CD14-positive monocyte (primary cell): ENCODE measurements around the gene CHN2. TPM values are rescaled to one million over a fixed set of nuclear protein-coding genes. Genes with fewer than 3 reads are reported as not detected.

Experiments used
- DNase-seq, 3 donors: peaks; one replicate each; pipeline ENCODE4 v3.0.0-alpha.2; 2011 to 2022
- H2AFZ ChIP-seq: 2 replicates; pipeline ENCODE4 v1.6.0; 2012; ENCODE audit warnings: mild to moderate bottlenecking, low read depth, low read length, inconsistent platforms; ENCODE audit not compliant: insufficient read depth, poor library complexity, severe bottlenecking
- H3K27ac ChIP-seq, 2 donors: 1 replicate in 1 of 2; 2 replicates in 1 of 2; pipeline ENCODE4 v1.5.1; 2012 to 2013; ENCODE audit warnings: low read length in 2 of 2, control low read depth in 1 of 2, inconsistent platforms in 1 of 2, low read depth in 1 of 2, mild to moderate bottlenecking in 1 of 2
- H3K27me3 ChIP-seq, 2 donors: one replicate each; pipeline versions ENCODE4 v1.6.0 to v1.6.1; 2011 to 2013; ENCODE audit warnings: low read length in 2 of 2; ENCODE audit not compliant: control insufficient read depth in 2 of 2, insufficient read depth in 2 of 2
- H3K36me3 ChIP-seq, 2 donors: replicated peaks in 1 of 2; 1 replicate in 1 of 2; 2 replicates in 1 of 2; pipeline versions ENCODE4 v1.5.1 to v1.6.1; 2012 to 2013; ENCODE audit warnings: low read length in 2 of 2, control low read depth in 1 of 2, inconsistent platforms in 1 of 2, mild to moderate bottlenecking in 1 of 2; ENCODE audit not compliant: insufficient read depth in 2 of 2, control insufficient read depth in 1 of 2
- H3K4me1 ChIP-seq, 2 donors: 1 replicate in 1 of 2; 2 replicates in 1 of 2; pipeline versions ENCODE4 v1.5.1 to v1.6.1; 2012 to 2013; ENCODE audit warnings: low read length in 2 of 2, control low read depth in 1 of 2, inconsistent platforms in 1 of 2, mild to moderate bottlenecking in 1 of 2, moderate library complexity in 1 of 2; ENCODE audit not compliant: insufficient read depth in 2 of 2, control insufficient read depth in 1 of 2
- H3K4me2 ChIP-seq: replicated peaks from 2 replicates; pipeline ENCODE3; 2012; ENCODE audit warnings: low read length, moderate library complexity, mild to moderate bottlenecking; ENCODE audit not compliant: poor library complexity, severe bottlenecking; ENCODE audit errors: extremely low read depth
- H3K4me3 ChIP-seq, 3 experiments: fragments of 200-600 bp in 1 of 3; sonication (generic) in 1 of 3; replicated peaks in 1 of 3; 1 replicate in 2 of 3; 2 replicates in 1 of 3; pipeline ENCODE4 v1.5.1; 2011 to 2013; ENCODE audit warnings: low read length in 3 of 3, mild to moderate bottlenecking in 3 of 3, control low read depth in 2 of 3, low read depth in 2 of 3, inconsistent platforms in 1 of 3, moderate library complexity in 1 of 3
- H3K79me2 ChIP-seq: 2 replicates; pipeline ENCODE4 v1.6.0; 2012; ENCODE audit warnings: mild to moderate bottlenecking, control low read depth, inconsistent platforms, low read length, moderate library complexity; ENCODE audit not compliant: insufficient read depth
- H3K9ac ChIP-seq: 2 replicates; pipeline ENCODE4 v1.6.0; 2017; ENCODE audit warnings: low read length, mild to moderate bottlenecking; ENCODE audit not compliant: insufficient read depth, poor library complexity, severe bottlenecking
- H3K9me3 ChIP-seq, 2 donors: replicated peaks in 1 of 2; 1 replicate in 1 of 2; 2 replicates in 1 of 2; pipeline versions ENCODE4 v1.5.1 to v1.6.1; 2012 to 2013; ENCODE audit warnings: low read length in 2 of 2, control low read depth in 1 of 2; ENCODE audit not compliant: control insufficient read depth in 1 of 2, insufficient read depth in 1 of 2
- H4K20me1 ChIP-seq: 2 replicates; pipeline ENCODE4 v1.6.0; 2012; ENCODE audit warnings: mild to moderate bottlenecking, low read length, control low read depth, moderate library complexity; ENCODE audit not compliant: insufficient read depth
- H3K27ac Mint-ChIP-seq, 7 donors: one replicate each; pipeline ENCODE4 v1.8.0; 2020; ENCODE audit warnings: mild to moderate bottlenecking in 7 of 7, mixed read lengths in 7 of 7, moderate library complexity in 6 of 7, inconsistent platforms in 2 of 7
- H3K27me3 Mint-ChIP-seq, 3 donors: one replicate each; pipeline ENCODE4 v1.8.0; 2021 to 2022; ENCODE audit warnings: low read depth in 3 of 3, mild to moderate bottlenecking in 3 of 3, mixed read lengths in 3 of 3, moderate library complexity in 3 of 3, inconsistent platforms in 1 of 3
- H3K36me3 Mint-ChIP-seq, 2 donors: one replicate each; pipeline ENCODE4 v1.8.0; 2020; ENCODE audit warnings: mixed read lengths in 2 of 2, inconsistent platforms in 1 of 2, mild to moderate bottlenecking in 1 of 2
- H3K4me1 Mint-ChIP-seq: one replicate; pipeline ENCODE4 v1.8.0; 2020; ENCODE audit warnings: mild to moderate bottlenecking, mixed read lengths
- H3K4me3 Mint-ChIP-seq, 2 donors: one replicate each; pipeline ENCODE4 v1.8.0; 2020; ENCODE audit warnings: mild to moderate bottlenecking in 2 of 2, mixed read lengths in 2 of 2, moderate library complexity in 1 of 2
- H3K9me3 Mint-ChIP-seq, 7 donors: one replicate each; pipeline ENCODE4 v1.8.0; 2020 to 2022; ENCODE audit warnings: mixed read lengths in 7 of 7, mild to moderate bottlenecking in 6 of 7, moderate library complexity in 6 of 7, inconsistent platforms in 2 of 7
- WGBS: methylation state at CpG from one replicate; pipeline ENCODE4 v1.1.5; 2013; ENCODE audit warnings: missing lambda C conversion rate; ENCODE audit not compliant: insufficient coverage; 5-methylcytosine and 5-hydroxymethylcytosine counted together
- intact Hi-C, 2 donors: fragments of 100-400 bp; cut with micrococcal nuclease; formaldehyde crosslinking; loops; one replicate each; pipeline versions ENCODE4 v1.15.0 to v1.15.1; 2023
- polyA plus RNA-seq, 3 donors: library from polyadenylated mRNA; depleted of rRNA in 1 of 3; unstranded in 2 of 3; stranded (reverse) in 1 of 3; fragments of 300-500 nt in 2 of 3; fragments of >200 nt in 1 of 3; fragmentation: Illumina TruSeq in 2 of 3; gene quantifications; 1 replicate in 2 of 3; 2 replicates in 1 of 3; pipeline ENCODE4 v1.2.3, GENCODE V29; 2012 to 2021
- TF ChIP-seq, protein P1 (sequence below): fragments of 200-600 bp; IDR thresholded peaks from one replicate; pipeline ENCODE4 v1.8.0; 2022; ENCODE audit warnings: antibody characterized with exemption, mild to moderate bottlenecking

CHN2 gene
- polyA plus RNA-seq, 3 donors: 26.6 to 66.5 (median 44.8) TPM

DNA sequence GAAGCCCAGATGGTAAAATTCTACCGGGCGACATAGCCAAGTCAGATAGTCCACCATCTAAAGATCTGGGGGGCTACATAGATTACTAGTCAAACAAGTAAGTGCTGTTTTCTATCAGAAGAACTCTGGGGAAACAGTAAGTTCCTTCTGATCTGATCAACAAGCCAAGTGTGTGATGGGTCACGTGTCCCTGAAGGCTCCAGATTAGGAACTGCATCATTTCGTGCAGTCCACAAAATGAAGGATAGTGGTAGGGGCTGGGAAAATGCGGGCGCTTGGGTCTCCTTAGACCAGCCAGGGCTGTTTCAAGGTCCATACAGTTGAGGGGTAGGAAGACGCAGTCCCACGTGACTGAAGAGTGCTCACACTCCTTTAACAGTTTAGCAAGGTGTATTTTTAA is 1.8 kb upstream of the CHN2 start:
- Mint-ChIP-seq H3K4me1 (peaks cover 39% of the 10 kb centered on the region), H3K27ac (no peak overlapping the region), H3K4me3 (peak overlapping the region in 1 of 2 donors; percentile 46), H3K27me3 (peaks cover 24 to 40% (median 24%) of the 10 kb centered on the region in 3 donors), H3K36me3 (peaks cover 29% of the 10 kb centered on the region in 2 donors), H3K9me3 (peaks cover 0 to 7% (median 2%) of the 10 kb centered on the region in 7 donors)
- H3K4me2 ChIP-seq: no peak overlapping the region
- WGBS: 90% methylated on average over 6 of the region's 8 CpGs
- no peak overlapping the region for H2AFZ ChIP-seq
- TF ChIP-seq, protein P1, sequence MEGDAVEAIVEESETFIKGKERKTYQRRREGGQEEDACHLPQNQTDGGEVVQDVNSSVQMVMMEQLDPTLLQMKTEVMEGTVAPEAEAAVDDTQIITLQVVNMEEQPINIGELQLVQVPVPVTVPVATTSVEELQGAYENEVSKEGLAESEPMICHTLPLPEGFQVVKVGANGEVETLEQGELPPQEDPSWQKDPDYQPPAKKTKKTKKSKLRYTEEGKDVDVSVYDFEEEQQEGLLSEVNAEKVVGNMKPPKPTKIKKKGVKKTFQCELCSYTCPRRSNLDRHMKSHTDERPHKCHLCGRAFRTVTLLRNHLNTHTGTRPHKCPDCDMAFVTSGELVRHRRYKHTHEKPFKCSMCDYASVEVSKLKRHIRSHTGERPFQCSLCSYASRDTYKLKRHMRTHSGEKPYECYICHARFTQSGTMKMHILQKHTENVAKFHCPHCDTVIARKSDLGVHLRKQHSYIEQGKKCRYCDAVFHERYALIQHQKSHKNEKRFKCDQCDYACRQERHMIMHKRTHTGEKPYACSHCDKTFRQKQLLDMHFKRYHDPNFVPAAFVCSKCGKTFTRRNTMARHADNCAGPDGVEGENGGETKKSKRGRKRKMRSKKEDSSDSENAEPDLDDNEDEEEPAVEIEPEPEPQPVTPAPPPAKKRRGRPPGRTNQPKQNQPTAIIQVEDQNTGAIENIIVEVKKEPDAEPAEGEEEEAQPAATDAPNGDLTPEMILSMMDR: no peak
- H3K27ac ChIP-seq: no peak overlapping the region
- no peak overlapping the region for H3K9ac ChIP-seq
- no peaks in the 10 kb centered on the region for H3K36me3 ChIP-seq
- H3K9me3 ChIP-seq: no peaks in the 10 kb centered on the region
- H3K79me2 ChIP-seq: no peaks in the 10 kb centered on the region
- H3K27me3 ChIP-seq: peaks cover 9 to 23% of the 10 kb centered on the region in 2 donors
- H4K20me1 ChIP-seq: peaks cover 63% of the 10 kb centered on the region
- DNase-seq: no peak
- no peak overlapping the region for H3K4me3 ChIP-seq
- intact Hi-C loops: loop anchor here (5.0 to 10.0 kb wide), 4 partner anchors 48 to 214 kb away; partner anchors contain the start of gene CPVL (in 1 of the 2)
- H3K4me1 ChIP-seq: peaks cover 23 to 36% of the 10 kb centered on the region in 2 donors

DNA sequence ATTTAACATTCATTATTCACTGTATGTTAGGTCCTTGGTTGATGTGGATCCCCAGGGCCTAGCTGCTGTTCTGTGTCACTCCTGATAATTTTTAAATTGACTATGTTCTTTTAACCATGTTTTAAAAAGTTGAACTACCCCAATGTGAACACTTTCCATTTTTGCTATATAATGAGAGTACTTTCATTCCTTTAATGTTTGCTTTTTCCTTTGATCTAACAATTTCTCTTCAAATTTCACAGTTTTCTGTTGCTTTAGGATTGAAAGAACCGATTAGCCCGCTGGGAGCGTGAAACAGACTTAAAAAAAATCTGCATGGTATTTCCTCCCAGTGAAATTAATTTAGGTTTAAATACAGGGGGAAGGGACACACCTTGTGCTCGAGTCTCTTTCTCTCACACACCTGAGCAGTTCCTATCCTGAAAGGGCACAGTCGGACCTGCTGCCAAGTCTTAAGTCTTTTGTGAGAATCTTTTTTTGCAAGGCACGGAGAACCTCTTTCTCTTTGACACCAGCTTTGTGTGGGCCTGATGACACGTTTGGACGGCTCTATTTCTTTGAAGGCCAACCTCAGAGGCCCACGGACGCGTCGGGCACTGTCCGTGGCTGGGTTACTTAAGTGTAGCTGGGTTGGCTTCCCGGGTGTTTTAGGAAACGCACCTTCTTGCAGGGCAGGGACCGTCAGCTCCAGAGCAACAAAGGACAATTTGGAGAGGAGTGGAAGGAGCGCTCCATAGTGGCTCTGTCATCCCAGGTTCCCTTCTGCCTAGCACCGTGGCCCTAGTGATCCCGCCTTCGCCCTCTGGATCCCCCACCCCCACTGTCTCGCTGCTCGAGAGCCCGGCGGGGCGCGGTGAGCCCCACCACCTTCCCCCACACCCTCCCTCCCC is 1.0 kb upstream of the CHN2 start:
- H3K4me2 ChIP-seq: peak overlapping the region; percentile 84
- Mint-ChIP-seq H3K4me3 (peak overlapping the region; percentile 82 to 88), H3K27me3 (peaks cover 24 to 40% (median 24%) of the 10 kb centered on the region in 3 donors), H3K27ac (peak overlapping the region in 1 of 7 donors; percentile 25), H3K9me3 (peaks cover 0 to 7% (median 2%) of the 10 kb centered on the region in 7 donors), H3K4me1 (peaks cover 39% of the 10 kb centered on the region), H3K36me3 (peaks cover 32% of the 10 kb centered on the region in 2 donors)
- peaks cover 23 to 36% of the 10 kb centered on the region in 2 donors for H3K4me1 ChIP-seq
- no peak overlapping the region for H2AFZ ChIP-seq
- no peak for DNase-seq
- peaks cover under 1% of the 10 kb centered on the region for H3K79me2 ChIP-seq
- 41% methylated on average over 14 of the region's 26 CpGs for whole genome bisulfite sequencing
- intact Hi-C loops: loop anchor here (5.0 to 10.0 kb wide), 4 partner anchors 49 to 214 kb away; partner anchors contain the start of gene CPVL (in 1 of the 2)
- H3K27ac ChIP-seq: no peak overlapping the region
- peak overlapping the region in 1 of 3 experiments; percentile 89 for H3K4me3 ChIP-seq
- peaks cover 9 to 23% of the 10 kb centered on the region in 2 donors for H3K27me3 ChIP-seq
- no peaks in the 10 kb centered on the region for H3K9me3 ChIP-seq
- peaks cover 65% of the 10 kb centered on the region for H4K20me1 ChIP-seq
- TF ChIP-seq, protein P1: no peak
- no peaks in the 10 kb centered on the region for H3K36me3 ChIP-seq
- peak overlapping the region; percentile 82 for H3K9ac ChIP-seq
